Ovary (tissue), 9 donors: ENCODE measurements around the gene B4GALT3. TPM values are rescaled to one million over a fixed set of nuclear protein-coding genes. Genes with fewer than 3 reads are reported as not detected.

Experiments
- DNase-seq, 5 donors: peaks; one replicate each; pipeline ENCODE4 v3.0.0-alpha.2; 2019 to 2020
- H3K27ac ChIP-seq, 2 donors: fragments of 200-600 bp; one replicate each; pipeline versions ENCODE4 v1.5.1 to v1.8.0; 2019 to 2022
- H3K27me3 ChIP-seq: fragments of 200-600 bp; one replicate; pipeline ENCODE4 v1.8.0; 2022
- H3K36me3 ChIP-seq: fragments of 200-600 bp; sonication (generic); one replicate; pipeline ENCODE4 v1.5.1; 2019
- H3K4me1 ChIP-seq: one replicate; pipeline ENCODE4 v1.8.1; 2013; ENCODE audit warnings: mild to moderate bottlenecking, moderate library complexity; ENCODE audit not compliant: insufficient read depth
- H3K4me3 ChIP-seq: fragments of 200-600 bp; sonication (generic); one replicate; pipeline ENCODE4 v1.5.1; 2017
- H3K9me3 ChIP-seq, 2 donors: fragments of 200-600 bp in 1 of 2; sonication (generic) in 1 of 2; one replicate each; pipeline versions ENCODE4 v1.5.1 to v1.8.1; 2013 to 2019; ENCODE audit warnings: mild to moderate bottlenecking in 1 of 2, moderate library complexity in 1 of 2
- CTCF ChIP-seq, 3 donors: fragments of 450-650 bp in 2 of 3; fragments of 200-600 bp in 1 of 3; IDR thresholded peaks; one replicate each; pipeline versions ENCODE4 v1.5.1 to v1.8.0; 2016 to 2022; ENCODE audit warnings: antibody characterized with exemption in 3 of 3, mild to moderate bottlenecking in 1 of 3
- EP300 ChIP-seq: sonication (generic); formaldehyde crosslinking; IDR thresholded peaks from one replicate; pipeline ENCODE4 v1.6.1; 2017; ENCODE audit warnings: antibody characterized with exemption
- POLR2A ChIP-seq: fragments of 450-650 bp; IDR thresholded peaks from one replicate; pipeline ENCODE4 v1.6.1; 2017; ENCODE audit warnings: antibody characterized with exemption, mild to moderate bottlenecking, moderate library complexity
- WGBS, 3 donors: extraction: QIAGEN DNeasy Blood & Tissue Kit in 1 of 3; methylation state at CpG; one replicate each; pipeline versions ENCODE4 v1.1.5 to v1.1.7; 2013 to 2017; 5-methylcytosine and 5-hydroxymethylcytosine counted together
- intact Hi-C, 4 donors: fragments of 100-400 bp; cut with DNase I; formaldehyde crosslinking; loops; one replicate each; pipeline versions ENCODE4 v1.11.0 to v1.15.1; 2022 to 2023
- polyA plus RNA-seq, 2 donors: library from polyadenylated mRNA; stranded (reverse); fragments of 200-250 nt in 1 of 2; fragments of 350-450 nt in 1 of 2; fragmentation: Illumina TruSeq in 1 of 2; extraction: RNeasy Lipid Tissue Mini Kit (QIAGEN cat#74804) in 1 of 2; gene quantifications; one replicate each; pipeline ENCODE4 v1.2.3, GENCODE V29; 2013 to 2014
- total RNA-seq, 7 donors: library from RNA; depleted of rRNA in 2 of 7; stranded (reverse); fragments of >200 nt in 2 of 7; fragmentation: NEBNext Ultra II Directional in 3 of 7; extraction: Animal tissue kit (Norgen Biotek cat#: 25700) in 3 of 7; gene quantifications; one replicate each; pipeline versions ENCODE4 v1.1.0 to v1.2.4, GENCODE V29; 2016 to 2023
- donor health status: DM: no; HTN: no; CAD: no; lungs with moderate emphysema.
- donor health status: DM: no; HTN: no; CAD: no.
- donor health status: Bipolar disorder and iron deficiency.
- donor health status: DM: yes; HTN: yes; CAD: no.
- donor health status: DM: no; HTN: no; CAD: no.
- donor health status: DM: yes; HTN: yes; CAD: no.

B4GALT3 gene
- total and polyA plus RNA-seq, 9 donors = 23.1 to 44.0 (median 28.8) TPM

GRCh38 chr1:161216945-161217712, 39.8 kb upstream of the B4GALT3 start:
- no peak for TF ChIP-seq CTCF (IDR thresholded peaks at IDR 0.05)
- TF ChIP-seq EP300 = no peak
- no peak for TF ChIP-seq POLR2A
- 24 to 53% (median 43%) methylated on average over 7 of the region's 7 CpGs for WGBS, 3 donors
- Histone ChIP-seq H3K36me3 (no peaks in the 10 kb centered on the region), H3K4me1 (no peaks in the 10 kb centered on the region), H3K27ac (no peak overlapping the region), H3K4me3 (no peak overlapping the region), H3K27me3 (no peaks in the 10 kb centered on the region), H3K9me3 (no peaks in the 10 kb centered on the region)
- DNase-seq = no peak
- intact Hi-C loops = no loop called here

- Histone ChIP-seq H3K9me3 (no peaks in the 10 kb centered on the region), H3K27me3 (no peaks in the 10 kb centered on the region), H3K4me1 (no peaks in the 10 kb centered on the region), H3K27ac (no peak within 1 kb of the TSS), H3K4me3 (no peak within 1 kb of the TSS), H3K36me3 (no peaks in the 10 kb centered on the region)
- no peak for TF ChIP-seq CTCF (IDR thresholded peaks at IDR 0.05)
- TF ChIP-seq EP300 = no peak
- TF ChIP-seq POLR2A = no peak
- no peak for DNase-seq
- 81 to 84% (median 83%) methylated on average over 10 of the region's 10 CpGs for WGBS, 3 donors
- intact Hi-C loops = no loop called here
Measured at GRCh38 chr1:161215076-161215475, 37.8 kb upstream of the B4GALT3 start, which contains the start of gene FCER1G. TSS of gene FCER1G (plus strand) at chr1:161215295. CDS start at chr1:161215322, 27 bp downstream.

DNA sequence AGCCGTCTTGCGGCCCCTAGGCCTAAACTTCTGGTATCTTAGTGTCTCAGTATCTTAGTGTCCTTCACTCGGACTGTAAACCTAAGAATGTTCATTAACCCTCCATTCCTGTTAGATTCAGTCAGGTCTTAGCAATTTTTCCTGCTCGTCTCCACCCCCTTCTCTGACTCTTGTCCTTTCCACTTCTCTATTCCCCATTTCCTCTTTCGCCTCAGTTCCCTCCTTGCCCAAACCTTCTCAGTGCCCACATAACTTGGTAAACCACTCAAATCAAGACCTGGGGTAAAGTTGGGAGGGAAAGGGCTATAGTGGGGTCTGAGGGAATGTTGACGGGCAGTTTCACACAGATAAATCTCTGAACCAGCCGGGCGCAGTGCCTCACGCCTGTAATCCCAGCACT, 37.1 kb upstream of the B4GALT3 start:
- Histone ChIP-seq H3K4me3 (no peak overlapping the region), H3K4me1 (no peaks in the 10 kb centered on the region), H3K27ac (no peak overlapping the region), H3K9me3 (no peaks in the 10 kb centered on the region), H3K36me3 (no peaks in the 10 kb centered on the region), H3K27me3 (no peaks in the 10 kb centered on the region)
- 88 to 91% (median 89%) methylated on average over 9 of the region's 9 CpGs for WGBS, 3 donors
- TF ChIP-seq POLR2A (no peak), EP300 (no peak), CTCF (IDR thresholded peaks at IDR 0.05) (no peak)
- no peak for DNase-seq
- intact Hi-C loops = no loop called here

- no peaks in the 10 kb centered on the region for H3K9me3 ChIP-seq
- peak; percentile 72 to 87 (median 80) for DNase-seq
- 37 to 42% (median 38%) methylated on average over 11 of the region's 11 CpGs for WGBS, 3 donors
- peak overlapping the region in 1 of 2 donors; percentile 14 for H3K27ac ChIP-seq
- intact Hi-C loops = no loop called here
- no peak for TF ChIP-seq POLR2A
- TF ChIP-seq CTCF (IDR thresholded peaks at IDR 0.05) = peak; percentile 67 to 94 (median 85)
- no peak for TF ChIP-seq EP300
- no peaks in the 10 kb centered on the region for H3K36me3 ChIP-seq
- peaks cover 8% of the 10 kb centered on the region for H3K4me1 ChIP-seq
- H3K4me3 ChIP-seq = no peak overlapping the region
- no peaks in the 10 kb centered on the region for H3K27me3 ChIP-seq
Measured at GRCh38 chr1:161209790-161210409, 32.6 kb upstream of the B4GALT3 start.
